Measurements from ENCODE around the gene CD82. TPM values are rescaled to one million over a fixed set of nuclear protein-coding genes. Genes with fewer than 3 reads are reported as not detected.

Gene CD82
- total RNA-seq, 1 donor from 2014 or later: 79.9 TPM

- no peak for DNase-seq (ENCODE audit: extremely low read depth, low read depth, low spot score)
Observed at GRCh38 chr11:44614281-44614775, 48.9 kb downstream of the CD82 start.

- no peak for DNase-seq (ENCODE audit: extremely low read depth, low read depth, low spot score)
Observed at GRCh38 chr11:44615041-44615755, 49.7 kb downstream of the CD82 start.

DNA sequence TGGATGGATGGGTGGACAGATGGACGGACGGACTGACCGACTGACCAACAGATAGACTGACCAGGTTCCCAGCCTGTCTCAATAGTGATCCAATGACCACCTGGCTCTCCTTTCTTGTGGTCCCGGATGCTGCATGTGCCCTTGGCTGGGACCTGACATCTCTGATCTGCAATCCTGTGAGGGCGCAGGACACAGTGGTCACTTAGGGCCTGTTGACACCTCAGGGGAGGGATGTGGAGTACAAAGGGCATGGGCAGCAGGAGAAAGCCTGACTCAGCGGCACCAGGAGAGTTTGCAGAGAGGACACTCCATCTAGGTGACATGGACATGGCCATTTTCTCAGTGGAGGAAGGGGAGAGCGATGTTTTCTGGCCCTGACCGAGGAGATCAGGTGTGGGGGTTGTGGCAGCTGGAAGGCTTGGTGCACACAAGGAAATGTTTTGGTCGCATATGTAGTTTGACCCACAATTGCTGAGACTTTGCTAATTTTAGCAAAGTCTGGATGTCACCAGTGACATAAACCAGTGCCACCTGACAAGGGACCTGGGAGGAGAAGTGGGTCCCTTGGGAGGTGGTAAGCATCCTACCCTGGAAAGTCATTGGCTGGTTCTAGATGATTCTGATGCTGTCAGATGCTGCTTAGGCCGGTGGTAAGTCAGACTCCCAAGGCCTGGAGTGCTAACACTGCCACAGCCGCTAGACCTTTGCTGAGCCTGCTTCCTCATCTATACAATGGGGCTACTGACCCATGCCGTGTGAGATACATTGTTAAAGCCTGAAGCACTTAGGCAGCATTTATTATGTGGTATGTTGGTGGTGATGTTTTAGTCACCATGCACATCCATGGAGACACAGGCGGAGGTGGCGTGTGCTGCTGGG is 50.7 kb downstream of the CD82 start:
- DNase-seq (ENCODE audit: extremely low read depth, low read depth, low spot score): no peak

GRCh38 chr11:44617671-44618461 is 52.4 kb downstream of the CD82 start:
- DNase-seq (ENCODE audit: extremely low read depth, low read depth, low spot score): no peak

GRCh38 chr11:44618561-44619425 is 53.3 kb downstream of the CD82 start:
- no peak for DNase-seq (ENCODE audit: extremely low read depth, low read depth, low spot score)

GRCh38 chr11:44620328-44620725 is 54.9 kb downstream of the CD82 start:
- DNase-seq (ENCODE audit: extremely low read depth, low read depth, low spot score): no peak

DNA sequence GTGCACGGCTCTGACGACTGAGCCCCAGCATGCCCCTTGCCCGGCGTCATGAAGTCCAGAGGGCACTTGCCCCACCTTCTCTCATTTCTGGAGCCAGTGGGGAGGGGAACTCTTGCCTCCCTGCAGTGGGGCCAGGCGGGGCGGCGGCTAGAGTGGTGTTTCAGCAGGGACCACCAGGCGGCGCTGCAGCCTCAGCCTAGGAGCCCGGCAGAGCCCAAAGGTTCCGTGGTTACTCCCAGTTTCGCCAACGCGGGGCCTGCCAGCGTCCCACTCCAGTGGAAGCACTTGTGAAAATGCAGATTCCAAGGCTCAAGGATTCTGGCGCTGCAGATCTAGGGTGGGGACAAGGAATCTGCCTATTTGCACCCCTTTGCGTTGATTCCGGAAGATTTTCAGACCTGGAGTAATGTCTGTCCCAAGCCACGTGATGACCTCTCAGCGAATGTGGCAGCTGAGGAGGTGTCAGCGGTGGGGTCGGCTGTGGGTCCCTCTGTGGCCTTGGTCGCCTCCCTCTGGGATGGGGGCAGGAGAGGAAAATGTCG is 55.7 kb downstream of the CD82 start:
- no peak for DNase-seq (ENCODE audit: extremely low read depth, low read depth, low spot score)

GRCh38 chr11:44621784-44622183 is 56.3 kb downstream of the CD82 start:
- no peak for DNase-seq (ENCODE audit: extremely low read depth, low read depth, low spot score)

DNA sequence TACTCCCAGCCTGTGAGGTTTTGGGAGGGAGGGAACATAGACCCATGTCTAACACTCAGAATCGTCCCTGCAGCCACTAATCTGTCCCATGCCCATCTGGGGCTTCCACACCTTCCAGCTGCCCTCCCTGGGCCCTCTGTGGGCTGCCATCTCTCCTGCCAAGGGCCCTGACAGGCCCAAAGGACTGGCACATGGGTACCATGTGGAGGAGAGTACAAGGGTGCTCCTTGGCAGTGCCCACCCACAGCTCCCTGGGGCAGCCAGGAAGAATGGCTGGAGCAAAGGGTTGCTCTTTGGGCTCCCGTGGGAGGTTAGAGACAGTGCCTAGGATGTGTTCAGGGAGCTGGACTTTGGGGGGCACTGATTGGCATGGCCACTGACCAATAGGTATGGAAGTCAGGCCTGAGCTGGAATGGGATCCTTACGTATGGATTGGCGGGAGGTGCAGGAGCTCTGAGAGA is 56.8 kb downstream of the CD82 start:
- DNase-seq (ENCODE audit: extremely low read depth, low read depth, low spot score): no peak

- DNase-seq (ENCODE audit: extremely low read depth, low read depth, low spot score): no peak
Observed at GRCh38 chr11:44622721-44623258, 57.3 kb downstream of the CD82 start.

DNA sequence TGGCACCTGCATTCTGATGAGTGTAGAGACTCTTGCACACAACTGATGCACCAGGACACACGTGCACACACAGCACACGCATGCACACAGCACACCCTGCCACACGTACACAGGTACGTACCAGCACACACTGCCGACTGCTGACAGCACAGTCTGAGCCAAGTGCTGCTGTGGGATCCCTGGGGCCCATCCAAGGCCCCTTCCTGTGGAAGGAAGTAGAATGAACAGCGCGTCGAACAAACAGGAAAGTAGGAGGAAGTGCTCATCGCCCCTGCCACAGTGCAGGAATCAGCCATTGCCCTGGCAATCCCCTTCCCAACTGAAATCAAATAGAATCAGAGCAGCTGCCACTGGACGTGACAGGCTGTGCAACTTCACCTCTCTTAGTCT is 57.9 kb downstream of the CD82 start:
- no peak for DNase-seq (ENCODE audit: extremely low read depth, low read depth, low spot score)

DNA sequence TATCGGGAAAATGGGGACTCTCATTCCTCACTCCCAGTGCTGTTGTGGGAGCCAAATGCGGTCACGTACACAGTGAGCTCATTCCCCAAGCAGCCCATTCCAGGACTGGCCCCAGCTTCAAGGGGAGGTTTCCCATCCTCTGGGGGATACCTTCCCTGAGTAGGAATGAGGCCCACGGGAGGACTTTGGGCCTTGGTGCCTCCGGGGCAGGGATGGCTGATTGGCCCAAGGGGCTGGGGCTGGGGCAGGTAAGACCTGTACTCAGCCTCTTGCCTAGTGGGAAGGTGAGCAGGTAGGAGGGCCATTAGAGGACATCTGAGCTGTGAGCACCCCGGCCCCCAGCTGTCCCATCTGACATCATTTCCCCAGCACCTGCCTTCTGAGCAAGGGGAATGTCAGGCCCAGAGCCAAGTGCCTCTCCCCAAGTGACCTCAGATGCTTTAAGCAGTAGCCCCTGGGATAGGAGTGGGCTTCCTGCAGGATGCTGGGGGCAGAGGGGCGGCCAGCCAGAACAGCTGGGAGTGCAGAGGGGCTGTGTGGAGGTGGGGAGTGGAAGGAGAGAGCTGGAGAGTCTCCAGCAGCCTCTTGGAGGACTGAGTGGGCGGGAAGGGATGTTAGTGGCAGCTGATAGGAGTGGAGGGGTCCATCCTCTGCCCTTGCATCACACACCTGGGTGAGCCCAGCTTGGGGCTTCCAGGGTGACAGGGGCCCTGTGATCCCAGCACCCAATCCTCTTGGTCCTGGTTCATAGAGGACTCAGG is 58.4 kb downstream of the CD82 start:
- no peak for DNase-seq (ENCODE audit: extremely low read depth, low read depth, low spot score)

- no peak for DNase-seq (ENCODE audit: extremely low read depth, low read depth, low spot score)
Observed at GRCh38 chr11:44624761-44625221, 59.3 kb downstream of the CD82 start.

- no peak for DNase-seq (ENCODE audit: extremely low read depth, low read depth, low spot score)
Observed at GRCh38 chr11:44625759-44626523, 60.5 kb downstream of the CD82 start.

- DNase-seq (ENCODE audit: extremely low read depth, low read depth, low spot score): no peak
Observed at GRCh38 chr11:44626645-44627044, 61.2 kb downstream of the CD82 start.

DNA sequence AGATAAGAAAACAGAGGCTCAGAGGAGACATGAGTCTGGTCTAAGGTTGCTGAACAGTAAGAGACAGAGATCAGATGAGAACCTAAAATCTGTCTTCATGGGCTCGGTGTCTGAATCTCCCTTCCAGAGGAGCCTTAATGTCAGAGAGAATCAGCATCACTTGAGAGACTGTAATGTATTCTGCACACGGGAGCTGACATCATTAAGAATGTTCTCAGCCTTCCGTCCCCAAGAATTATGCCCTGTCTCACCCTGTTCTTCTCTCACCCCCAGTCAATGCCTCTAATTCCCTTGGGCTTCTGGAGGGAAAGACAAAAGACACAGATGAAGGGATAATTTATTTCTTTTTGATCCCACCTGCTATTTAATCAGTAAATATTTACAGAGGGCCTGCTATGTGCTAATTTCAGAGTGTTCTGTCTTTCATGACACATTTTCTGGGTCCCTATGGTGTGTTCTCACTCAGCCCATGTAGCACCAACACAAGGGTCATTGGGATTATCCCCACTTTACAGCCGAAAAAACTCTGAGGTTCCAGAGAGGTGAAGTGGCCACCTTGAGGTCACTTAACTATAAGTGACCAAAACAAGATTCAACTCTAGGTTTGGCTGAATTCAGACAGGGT is 61.8 kb downstream of the CD82 start:
- DNase-seq (ENCODE audit: extremely low read depth, low read depth, low spot score): no peak

DNA sequence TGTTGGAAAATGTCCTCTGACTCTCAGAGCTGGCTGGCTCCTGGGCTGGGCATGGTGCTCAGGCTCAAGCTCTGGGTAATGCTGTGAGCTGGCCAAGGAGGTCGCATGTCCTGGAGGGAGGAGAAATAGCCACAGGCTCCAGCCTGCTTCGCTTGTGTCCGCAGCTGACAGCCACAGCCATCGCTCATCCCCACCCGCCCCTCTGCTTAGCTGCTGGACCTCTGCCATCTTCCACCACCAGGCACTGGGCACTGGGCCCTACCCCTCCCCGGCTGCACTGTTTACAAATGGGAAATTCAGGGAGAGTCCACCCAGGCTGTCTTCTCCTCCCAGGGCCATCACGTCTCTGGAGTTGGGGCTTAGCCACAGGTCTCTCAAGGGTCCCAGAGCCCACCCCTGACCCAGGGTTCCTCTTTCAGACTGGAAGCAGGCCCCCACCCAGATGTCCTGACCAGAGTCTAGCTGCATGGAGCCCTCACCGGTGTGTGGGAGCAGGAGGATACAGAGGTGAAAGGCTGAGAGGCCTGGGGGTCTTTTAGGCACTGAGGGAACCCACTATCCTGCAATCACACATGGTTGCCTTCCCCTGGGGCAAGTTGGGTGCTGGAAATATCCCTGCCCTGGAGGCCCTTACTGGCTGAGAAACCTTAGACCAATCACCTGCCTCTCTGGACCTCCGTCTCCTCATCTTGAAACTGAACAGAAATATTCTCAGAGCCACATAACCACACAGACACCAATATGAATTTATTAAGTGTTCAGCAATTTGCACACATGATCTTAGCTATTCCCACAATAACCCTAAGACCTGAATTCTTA is 62.7 kb downstream of the CD82 start:
- DNase-seq (ENCODE audit: extremely low read depth, low read depth, low spot score): no peak

Measured in glomerular endothelial cell (primary cell).